GM04504 (cell line): ENCODE data around the gene CPD.

Experiments
- DNase-seq: peaks from one replicate; pipeline ENCODE4 v3.0.0-alpha.2; 2012; ENCODE audit warnings: low read depth

Gene CPD

GRCh38 chr17:30505868-30506417 lies 127.2 kb downstream of the CPD start:
- no peak for DNase-seq

GRCh38 chr17:30506481-30506880 lies 127.8 kb downstream of the CPD start:
- no peak for DNase-seq

- DNase-seq: no peak
Measured at GRCh38 chr17:30513346-30513745, 134.6 kb downstream of the CPD start.

- DNase-seq: no peak
Measured at GRCh38 chr17:30514895-30515596, 136.3 kb downstream of the CPD start.

GRCh38 chr17:30517786-30518185 lies 139.1 kb downstream of the CPD start:
- DNase-seq: no peak

GRCh38 chr17:30519166-30519565 lies 140.4 kb downstream of the CPD start:
- DNase-seq: no peak
